ENCODE measurements around the gene SLC9A2.

The SLC9A2 gene

GRCh38 chr2:102726128-102727087, 107.1 kb downstream of the SLC9A2 start:
- H3K36me3 Mint-ChIP-seq (ENCODE audit: low read depth) = peaks cover 76% of the 10 kb centered on the region
- no peak for TF ChIP-seq CTCF (IDR thresholded peaks at IDR 0.05; ENCODE audit: unreplicated experiment in 3 of 3)
- no peaks in the 10 kb centered on the region for H3K27me3 Mint-ChIP-seq (ENCODE audit: low read depth)
- no peaks in the 10 kb centered on the region for H3K4me1 Mint-ChIP-seq
- no peak overlapping the region for H3K27ac Mint-ChIP-seq
- no peaks in the 10 kb centered on the region for H3K9me3 Mint-ChIP-seq
- H3K4me3 Mint-ChIP-seq = no peak overlapping the region

- peak overlapping the region in 2 of 3 experiments; percentile 64 to 67 for H3K27ac Mint-ChIP-seq
- peaks cover 26% of the 10 kb centered on the region for H3K4me1 Mint-ChIP-seq
- H3K36me3 Mint-ChIP-seq (ENCODE audit: low read depth) = peaks cover 13% of the 10 kb centered on the region
- H3K4me3 Mint-ChIP-seq = peak overlapping the region; percentile 90 to 96 (median 96)
- TF ChIP-seq CTCF (IDR thresholded peaks at IDR 0.05; ENCODE audit: unreplicated experiment in 3 of 3) = no peak
- no peaks in the 10 kb centered on the region for H3K27me3 Mint-ChIP-seq (ENCODE audit: low read depth)
- no peaks in the 10 kb centered on the region for H3K9me3 Mint-ChIP-seq
Measured at GRCh38 chr2:102735416-102736109, 116.2 kb downstream of the SLC9A2 start.

GRCh38 chr2:102736110-102736409, 116.7 kb downstream of the SLC9A2 start:
- Mint-ChIP-seq H3K27me3 (ENCODE audit: low read depth) (no peaks in the 10 kb centered on the region), H3K4me1 (peaks cover 26% of the 10 kb centered on the region), H3K36me3 (ENCODE audit: low read depth) (peaks cover 9% of the 10 kb centered on the region), H3K4me3 (peak overlapping the region; percentile 90 to 96 (median 96)), H3K27ac (peak overlapping the region; percentile 35 to 64 (median 44)), H3K9me3 (peaks cover 3% of the 10 kb centered on the region)
- TF ChIP-seq CTCF (IDR thresholded peaks at IDR 0.05; ENCODE audit: unreplicated experiment in 3 of 3) = no peak

- peaks cover 2% of the 10 kb centered on the region for H3K36me3 Mint-ChIP-seq (ENCODE audit: low read depth)
- peak overlapping the region; percentile 90 to 96 (median 96) for H3K4me3 Mint-ChIP-seq
- no peaks in the 10 kb centered on the region for H3K27me3 Mint-ChIP-seq (ENCODE audit: low read depth)
- H3K9me3 Mint-ChIP-seq = peaks cover 5% of the 10 kb centered on the region
- peaks cover 26% of the 10 kb centered on the region for H3K4me1 Mint-ChIP-seq
- H3K27ac Mint-ChIP-seq = peak overlapping the region; percentile 50 to 82 (median 64)
- peak in 1 of 3 experiments; percentile 19 for TF ChIP-seq CTCF (IDR thresholded peaks at IDR 0.05; ENCODE audit: unreplicated experiment in 3 of 3)
Measured at GRCh38 chr2:102736410-102737409, 117.4 kb downstream of the SLC9A2 start.

GRCh38 chr2:102737431-102737830, 118.1 kb downstream of the SLC9A2 start:
- no peak for TF ChIP-seq CTCF (IDR thresholded peaks at IDR 0.05; ENCODE audit: unreplicated experiment in 3 of 3)
- Mint-ChIP-seq H3K4me3 (peak overlapping the region; percentile 90 to 96 (median 96)), H3K4me1 (peaks cover 26% of the 10 kb centered on the region), H3K27me3 (ENCODE audit: low read depth) (no peaks in the 10 kb centered on the region), H3K27ac (peak overlapping the region in 2 of 3 experiments; percentile 50 to 64), H3K9me3 (peaks cover 6% of the 10 kb centered on the region), H3K36me3 (ENCODE audit: low read depth) (no peaks in the 10 kb centered on the region)

Measured in nephron (organoid).